Hematopoietic multipotent progenitor cell treated with erythropoietin and hydrocortisone succinate and interleukin-3 and kit ligand, for 6 days (in vitro differentiated cells): Measurements from ENCODE around the gene CUBN.
A peak's percentile ranks its signal among the peaks of the same experiment; 100 is the strongest.

Source experiments
- DNase-seq: peaks from one replicate; pipeline ENCODE4 v3.0.0-alpha.2; 2015

Gene CUBN

GRCh38 chr10:17101257-17101909 lies 28.2 kb downstream of the CUBN start:
- no peak for DNase-seq

DNA sequence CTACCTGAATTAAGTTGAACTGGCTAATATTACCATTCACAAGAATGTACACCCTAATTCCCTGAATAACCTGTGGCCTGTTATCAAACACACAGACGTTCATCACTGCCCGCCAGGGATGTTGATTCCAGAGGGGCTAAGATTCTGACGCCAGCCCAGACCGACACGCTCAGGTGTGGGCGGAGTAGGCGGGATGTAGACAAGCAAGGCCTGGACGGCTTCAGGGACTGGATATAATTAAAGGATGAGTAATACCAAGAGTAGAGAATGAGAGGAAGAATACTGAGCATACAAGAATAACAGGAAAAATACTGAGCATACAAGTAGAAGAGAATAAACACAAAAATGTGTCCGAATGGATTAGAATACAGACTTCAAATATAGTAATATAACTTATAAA lies 29.0 kb downstream of the CUBN start:
- DNase-seq: no peak

- DNase-seq: no peak
Measured at GRCh38 chr10:17098012-17098411, 31.6 kb downstream of the CUBN start.

- no peak for DNase-seq
Measured at GRCh38 chr10:17094844-17095243, 34.8 kb downstream of the CUBN start.

DNA sequence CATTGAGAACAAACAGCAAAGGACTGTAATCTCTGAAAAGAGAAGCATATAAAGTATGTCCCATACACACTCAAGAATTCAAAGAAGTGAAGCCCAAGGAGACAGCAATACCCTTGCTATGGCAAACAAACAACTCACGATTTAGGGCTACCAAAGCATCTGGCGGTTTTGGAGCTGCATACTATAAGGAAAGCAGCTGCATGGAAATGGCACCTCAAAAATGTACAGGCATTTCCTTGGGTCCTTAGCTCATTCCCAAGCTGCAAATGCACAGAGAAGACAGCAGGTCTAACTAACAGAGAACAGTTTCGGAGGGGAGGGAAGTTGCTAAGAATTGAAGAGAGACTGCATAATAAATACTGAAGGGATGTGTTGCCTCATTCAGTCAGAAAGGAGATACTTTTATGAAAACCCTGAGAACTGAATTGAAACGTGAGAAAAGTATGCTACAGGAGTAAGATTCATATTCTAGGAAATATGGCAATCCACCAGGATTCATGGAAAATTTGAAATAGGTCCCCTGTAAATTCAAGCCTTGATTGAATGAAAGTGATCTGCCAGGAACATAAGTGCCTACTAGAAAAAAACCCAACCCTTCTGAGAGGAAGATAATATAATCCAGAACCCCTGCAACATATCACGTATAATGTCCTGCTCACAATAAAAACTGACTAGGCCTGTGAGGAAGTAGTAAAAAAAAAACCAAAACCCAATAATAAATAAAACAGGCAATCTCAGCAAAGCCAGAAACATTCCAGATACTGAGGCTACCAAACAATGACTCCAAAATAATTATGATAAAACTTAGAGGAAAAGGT lies 36.4 kb downstream of the CUBN start:
- DNase-seq: no peak

DNA sequence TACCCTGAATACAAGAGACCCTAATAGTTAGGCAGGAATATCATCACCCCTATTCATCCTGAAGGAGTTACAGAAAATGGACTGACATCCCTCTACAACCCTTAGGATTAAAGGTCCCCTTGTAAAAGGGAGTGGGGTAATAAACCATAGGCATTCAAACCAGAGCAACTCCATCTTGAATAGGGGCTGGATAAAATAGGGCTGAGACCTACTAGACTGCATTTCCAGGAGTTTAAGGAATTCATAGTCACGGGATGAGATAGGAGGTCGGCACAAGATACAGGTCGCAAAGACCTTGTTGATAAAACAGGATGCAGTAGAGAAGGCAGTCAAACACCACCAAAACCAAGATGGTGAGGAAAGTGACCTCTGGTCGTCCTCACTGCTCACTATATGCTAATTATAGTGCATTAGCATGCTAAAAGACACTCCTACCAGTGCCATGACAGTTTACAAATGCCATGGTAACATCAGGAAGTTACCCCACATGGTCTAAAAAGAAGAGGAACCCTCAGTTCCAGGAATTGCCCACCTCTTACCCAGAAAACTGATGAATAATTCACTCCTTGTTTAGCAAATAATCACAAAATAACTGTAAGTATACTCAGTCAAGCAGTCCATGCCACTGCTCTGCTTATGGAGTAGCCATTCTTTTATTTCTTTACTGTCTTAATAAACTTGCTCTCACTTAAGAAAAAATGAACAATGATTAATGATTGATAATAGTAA lies 37.2 kb downstream of the CUBN start:
- DNase-seq: peak; percentile 36

- DNase-seq: no peak
Measured at GRCh38 chr10:17088118-17088806, 41.3 kb downstream of the CUBN start.

GRCh38 chr10:17086865-17087367 lies 42.7 kb downstream of the CUBN start:
- DNase-seq: no peak

DNA sequence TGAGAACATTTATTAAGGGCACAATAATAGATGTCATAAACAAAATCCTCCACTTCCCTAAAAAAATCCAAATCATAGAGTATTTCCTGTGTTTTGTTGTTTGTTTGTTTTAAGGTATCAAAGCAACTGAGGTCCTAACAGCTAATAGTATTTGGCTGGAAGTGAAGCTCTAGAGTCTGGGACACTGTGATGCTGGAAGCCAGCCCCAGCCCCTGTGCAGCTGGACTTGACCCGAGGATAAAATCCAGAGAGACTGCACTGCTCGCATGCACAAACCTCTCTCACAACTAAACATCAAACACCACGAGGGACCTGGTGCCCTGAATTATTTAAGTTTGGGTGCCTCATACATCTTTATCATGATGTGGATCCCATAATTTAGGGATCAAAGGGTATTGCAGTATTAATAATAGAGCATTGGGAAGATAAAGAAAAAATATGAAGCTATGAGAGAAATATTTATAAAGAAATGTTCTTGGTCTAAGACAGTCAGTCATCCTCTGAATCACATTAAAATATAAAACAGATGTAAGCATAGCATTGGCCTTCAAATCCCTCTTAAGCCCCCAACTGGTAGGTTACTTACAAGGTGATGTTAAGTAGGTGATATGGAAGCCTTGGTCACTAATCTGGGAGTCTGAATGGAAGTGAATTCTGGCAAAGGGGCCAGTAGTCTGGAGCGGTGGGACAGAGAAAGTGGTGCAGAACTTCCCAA lies 44.4 kb downstream of the CUBN start:
- no peak for DNase-seq

GRCh38 chr10:17084258-17084657 lies 45.4 kb downstream of the CUBN start:
- no peak for DNase-seq

DNA sequence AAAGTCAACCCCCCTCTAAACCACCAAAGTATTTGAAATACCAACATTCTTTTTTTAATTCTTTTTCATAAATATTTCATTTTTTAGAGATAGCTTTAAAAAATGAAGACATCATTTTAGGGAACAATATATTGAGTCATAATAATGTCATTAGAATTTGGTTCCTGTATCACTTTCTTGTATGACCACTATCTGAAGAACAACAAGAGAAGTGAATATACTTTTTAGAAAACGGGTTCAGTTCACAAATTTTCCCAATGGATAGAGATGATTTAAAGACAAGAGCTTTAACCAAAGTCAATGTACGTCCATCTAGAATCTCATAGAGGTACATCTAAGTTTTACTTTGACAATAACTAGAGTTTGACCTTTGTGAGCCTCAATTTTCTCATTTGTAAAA lies 48.2 kb downstream of the CUBN start:
- no peak for DNase-seq

- no peak for DNase-seq
Measured at GRCh38 chr10:17077890-17078289, 51.7 kb downstream of the CUBN start.

DNA sequence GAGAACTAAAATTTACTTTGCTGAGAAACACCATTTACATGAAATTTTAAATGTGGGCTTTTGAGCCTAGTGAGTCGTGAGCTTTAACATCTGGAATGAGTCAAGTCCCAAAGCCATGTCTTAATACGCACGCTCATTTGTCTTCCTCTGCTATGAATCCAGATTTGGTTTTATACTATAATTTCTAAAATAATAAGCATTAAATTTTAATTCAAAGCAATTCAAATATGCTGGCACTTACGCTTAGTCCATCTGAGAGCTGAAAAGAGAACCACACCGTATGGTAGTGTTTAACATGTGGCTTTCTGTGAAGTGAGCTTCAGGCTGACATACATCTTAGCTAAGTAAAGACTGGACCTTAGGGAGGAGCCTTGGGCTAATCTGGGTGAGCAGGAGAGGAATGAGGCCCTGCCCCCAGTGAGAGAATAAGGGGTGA lies 52.2 kb downstream of the CUBN start:
- DNase-seq: no peak

DNA sequence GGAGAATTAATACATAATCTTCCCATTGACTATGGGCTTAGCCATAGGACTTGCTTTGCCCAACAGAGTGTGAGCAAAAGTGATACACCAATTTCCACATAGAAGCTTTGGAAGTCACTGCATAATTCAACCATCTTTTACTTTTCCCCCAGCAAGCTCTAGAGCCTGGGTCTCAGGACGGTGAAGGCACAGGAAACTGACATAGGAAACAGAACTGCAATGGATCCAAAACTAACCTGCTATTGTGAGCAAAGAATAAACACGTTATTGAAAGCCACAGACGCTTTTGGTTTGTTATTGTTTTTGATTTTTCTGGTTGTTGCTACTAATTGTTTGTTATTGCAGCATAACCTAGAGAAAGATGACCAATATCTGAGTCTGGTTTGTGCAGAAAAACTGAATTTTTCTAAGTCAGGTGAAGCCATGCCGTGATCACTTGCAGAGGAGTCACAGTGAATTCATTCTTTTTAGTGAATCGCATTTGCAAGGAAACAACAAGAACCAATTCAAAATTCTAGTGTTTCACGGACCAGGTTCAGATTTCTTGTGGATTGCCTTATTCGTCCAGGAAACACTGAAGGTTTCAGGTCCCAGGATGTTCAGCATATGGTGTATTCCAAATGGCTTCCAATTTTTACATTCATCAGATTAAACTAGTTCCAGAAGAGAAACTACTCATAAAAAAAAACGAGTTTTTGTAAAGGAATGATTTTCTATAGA lies 52.8 kb downstream of the CUBN start:
- no peak for DNase-seq

GRCh38 chr10:17075533-17076359 lies 53.9 kb downstream of the CUBN start:
- DNase-seq: peak; percentile 19

- no peak for DNase-seq
Measured at GRCh38 chr10:17074541-17074847, 55.1 kb downstream of the CUBN start.

- DNase-seq: no peak
Measured at GRCh38 chr10:17073725-17074540, 55.7 kb downstream of the CUBN start.

DNA sequence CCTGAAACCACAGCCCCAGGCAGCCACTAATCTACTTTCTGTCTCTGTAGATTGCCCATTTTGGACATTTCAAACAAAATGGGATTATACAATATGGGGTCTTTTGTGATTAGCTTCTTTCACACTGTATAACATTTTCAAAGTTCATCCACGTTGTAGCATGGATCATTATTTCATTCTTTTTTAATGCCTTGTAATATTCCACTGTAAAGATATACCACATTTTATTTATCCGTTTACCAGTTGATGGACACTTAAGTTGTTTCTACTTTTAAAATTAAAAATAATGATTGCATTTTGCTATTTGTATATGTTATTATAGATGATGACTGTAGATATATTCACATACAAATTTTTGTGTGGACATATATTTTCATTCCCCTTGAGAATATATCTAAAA lies 60.7 kb downstream of the CUBN start:
- DNase-seq: no peak

DNA sequence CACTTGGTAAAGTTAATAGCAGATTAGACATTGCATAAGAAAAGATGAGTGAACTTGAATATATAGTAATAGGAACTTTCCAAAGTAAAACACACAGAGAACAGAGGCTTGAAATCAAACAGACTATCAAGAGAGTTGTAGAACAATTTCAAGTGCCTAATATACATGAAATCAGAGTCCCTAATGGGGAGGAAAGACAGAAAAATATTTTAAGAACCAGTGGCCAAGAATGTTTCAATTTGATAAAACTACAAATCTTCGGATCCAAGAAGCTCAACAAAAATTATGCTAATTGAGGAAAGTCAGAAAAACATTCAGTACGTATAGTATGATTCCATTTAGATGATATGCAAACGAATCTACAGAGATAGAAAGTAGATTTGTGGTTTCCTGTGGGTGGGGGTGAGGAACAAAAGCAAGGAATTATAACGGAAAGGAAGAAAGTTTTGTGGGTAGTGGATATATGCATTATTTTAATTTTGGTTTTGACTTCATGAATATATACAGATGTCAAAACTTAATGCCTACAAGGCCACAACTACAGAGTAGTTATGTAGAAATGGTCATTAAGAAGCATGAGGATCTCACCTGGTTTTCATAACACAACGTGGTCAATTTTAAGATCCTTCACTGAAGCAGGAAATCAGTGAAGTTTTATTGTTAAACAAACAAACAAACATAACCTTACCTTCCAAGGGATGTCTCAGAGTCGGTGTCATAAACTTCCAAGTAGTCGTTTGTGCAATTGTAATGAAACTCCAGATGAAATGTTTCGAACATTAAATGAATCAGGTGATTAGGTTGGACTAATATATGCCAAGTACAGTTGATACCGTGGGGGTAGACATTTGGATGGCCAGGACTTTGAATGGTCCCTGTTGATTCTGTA lies 62.0 kb downstream of the CUBN start:
- no peak for DNase-seq
